Stimulated activated CD4-positive, alpha-beta T cell treated with anti-CD3 and anti-CD28 coated beads, Interleukin-15, amount 100 ng/mL, for 48 hours (primary cell): ENCODE measurements around the gene TMEM269.

Experiments used
- DNase-seq, 2 donors: peaks; one replicate each; pipeline ENCODE4 v3.0.0-alpha.2; 2020; ENCODE audit warnings: low read depth in 2 of 2

The TMEM269 gene

GRCh38 chr1:42784946-42785693 is at the start of gene TMEM269:
Gene TMEM269, plus strand, starts transcription at chr1:42784991. Its CDS starts 4,903 bp downstream, at chr1:42789894.
- DNase-seq = peak; percentile 11 to 25

- no peak for DNase-seq
Measured at GRCh38 chr1:42735056-42735455, 49.7 kb upstream of the TMEM269 start.

GRCh38 chr1:42735477-42736105 is 49.2 kb upstream of the TMEM269 start:
- DNase-seq = no peak

GRCh38 chr1:42736152-42736551 is 48.6 kb upstream of the TMEM269 start:
- DNase-seq = no peak

GRCh38 chr1:42736571-42737200 is 48.1 kb upstream of the TMEM269 start:
- no peak for DNase-seq

- DNase-seq = no peak
Measured at GRCh38 chr1:42737257-42737656, 47.5 kb upstream of the TMEM269 start.

- DNase-seq = no peak
Measured at GRCh38 chr1:42737986-42738677, 46.7 kb upstream of the TMEM269 start.

- DNase-seq = no peak
Measured at GRCh38 chr1:42738678-42739226, 46.0 kb upstream of the TMEM269 start.

GRCh38 chr1:42739753-42740700 is 44.8 kb upstream of the TMEM269 start, which contains the start of gene CLDN19:
Gene CLDN19, minus strand, starts transcription at chr1:42740236. Its CDS starts 173 bp downstream, at chr1:42740063.
- DNase-seq = no peak

- no peak for DNase-seq
Measured at GRCh38 chr1:42740851-42741580, 43.8 kb upstream of the TMEM269 start.

GRCh38 chr1:42741706-42742105 is 43.1 kb upstream of the TMEM269 start:
- no peak for DNase-seq

GRCh38 chr1:42742141-42742540 is 42.6 kb upstream of the TMEM269 start:
- DNase-seq = no peak

- DNase-seq = no peak
Measured at GRCh38 chr1:42742617-42743316, 42.0 kb upstream of the TMEM269 start.

- no peak for DNase-seq
Measured at GRCh38 chr1:42743317-42744147, 41.3 kb upstream of the TMEM269 start.

- no peak for DNase-seq
Measured at GRCh38 chr1:42744148-42744413, 40.7 kb upstream of the TMEM269 start.

- DNase-seq = no peak
Measured at GRCh38 chr1:42745851-42746250, 38.9 kb upstream of the TMEM269 start.

GRCh38 chr1:42746436-42747105 is 38.2 kb upstream of the TMEM269 start:
- no peak for DNase-seq

- DNase-seq = no peak
Measured at GRCh38 chr1:42747125-42747524, 37.7 kb upstream of the TMEM269 start.
